HG03378 (cell line): ENCODE measurements around the gene DOCK9.

Source experiments
- ATAC-seq: cut with Tn5 transposase; IDR thresholded peaks from one replicate; pipeline ENCODE4 v1.9.1; 2021; ENCODE audit warnings: mild to moderate bottlenecking, moderate library complexity; ENCODE audit not compliant: unreplicated experiment

The DOCK9 gene

GRCh38 chr13:98804336-98804855 lies 173.5 kb downstream of the DOCK9 start:
- no peak for ATAC-seq

- no peak for ATAC-seq
These were observed 173.9 kb downstream of the DOCK9 start for GRCh38 chr13:98803921-98804320.

- ATAC-seq, result no peak
These were observed 174.7 kb downstream of the DOCK9 start for GRCh38 chr13:98803111-98803561.

- ATAC-seq, result no peak
These were observed 175.3 kb downstream of the DOCK9 start for GRCh38 chr13:98802559-98802958.

DNA sequence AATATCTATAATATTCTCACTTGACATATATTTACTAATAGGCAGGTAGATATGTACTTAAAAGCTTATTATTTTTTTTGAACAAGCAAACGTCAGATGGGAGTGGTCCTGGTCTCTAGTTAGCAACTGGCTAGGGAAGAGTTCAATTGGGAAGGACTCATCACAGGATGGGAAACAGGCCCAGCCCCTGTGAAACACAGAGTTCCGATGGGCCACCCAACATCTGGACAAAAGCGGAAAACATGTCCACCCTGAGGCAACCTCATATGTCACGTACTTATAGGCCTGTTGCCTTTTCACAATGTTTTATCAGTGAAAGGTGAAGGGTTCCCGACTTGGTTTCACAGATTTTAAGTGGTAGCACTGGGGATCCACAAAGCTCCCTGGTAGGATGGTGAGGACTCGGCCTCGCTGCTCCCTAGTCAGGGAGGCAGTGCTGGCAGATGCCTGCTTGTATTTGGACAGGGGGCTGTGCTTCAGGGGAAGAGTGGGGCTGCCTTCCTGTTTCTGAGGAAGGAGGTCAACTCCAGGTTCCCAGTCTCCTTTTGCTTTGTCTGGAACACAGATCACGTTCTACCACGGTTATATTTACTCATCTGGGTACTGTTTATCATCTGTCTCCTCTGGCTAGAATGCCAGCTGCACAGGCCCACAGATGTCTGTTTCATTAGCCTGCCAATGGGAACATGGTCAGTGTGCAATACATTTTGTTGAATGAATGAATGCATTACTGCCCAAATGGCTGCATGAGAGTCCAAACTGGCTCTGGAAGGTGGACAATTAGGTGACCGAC lies 176.0 kb downstream of the DOCK9 start:
- no peak for ATAC-seq

- ATAC-seq, result no peak
These were observed 177.8 kb downstream of the DOCK9 start for GRCh38 chr13:98800078-98800477.

DNA sequence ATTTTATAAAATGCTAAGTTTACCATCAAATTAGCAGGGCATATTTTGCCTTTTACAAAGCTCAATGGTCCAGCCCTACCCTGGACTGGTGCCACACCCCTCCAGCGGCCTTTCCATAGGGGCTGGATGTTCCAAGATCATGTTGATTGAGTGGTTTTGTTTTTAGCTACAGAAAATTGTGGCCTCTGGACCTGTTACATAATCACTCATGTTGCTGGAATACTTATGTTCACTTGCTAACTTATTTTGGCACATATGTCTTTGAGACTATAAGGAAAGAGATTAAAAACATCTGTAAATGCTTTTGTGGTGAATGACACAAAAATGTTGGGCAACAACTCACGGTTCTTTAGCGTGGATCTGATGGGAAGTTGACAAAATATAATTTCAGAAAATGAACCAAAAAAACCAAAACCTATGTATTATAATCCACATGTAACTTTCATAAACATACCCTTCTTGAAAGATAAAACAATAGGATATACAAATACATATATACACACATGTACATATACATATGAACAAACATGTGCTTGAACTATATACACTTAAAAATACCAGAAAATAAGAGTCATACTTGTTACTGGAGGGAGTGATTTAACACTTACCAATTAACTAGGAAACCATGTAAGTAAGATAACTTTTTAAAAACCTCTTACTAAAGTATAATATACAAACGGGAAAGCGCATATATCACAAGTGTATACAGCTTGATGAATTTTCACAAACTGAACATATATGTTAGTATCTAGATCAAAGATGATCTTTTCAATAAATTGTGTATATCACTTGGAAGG lies 178.8 kb downstream of the DOCK9 start:
- ATAC-seq, result no peak

- no peak for ATAC-seq
These were observed 180.4 kb downstream of the DOCK9 start for GRCh38 chr13:98797456-98797855.

DNA sequence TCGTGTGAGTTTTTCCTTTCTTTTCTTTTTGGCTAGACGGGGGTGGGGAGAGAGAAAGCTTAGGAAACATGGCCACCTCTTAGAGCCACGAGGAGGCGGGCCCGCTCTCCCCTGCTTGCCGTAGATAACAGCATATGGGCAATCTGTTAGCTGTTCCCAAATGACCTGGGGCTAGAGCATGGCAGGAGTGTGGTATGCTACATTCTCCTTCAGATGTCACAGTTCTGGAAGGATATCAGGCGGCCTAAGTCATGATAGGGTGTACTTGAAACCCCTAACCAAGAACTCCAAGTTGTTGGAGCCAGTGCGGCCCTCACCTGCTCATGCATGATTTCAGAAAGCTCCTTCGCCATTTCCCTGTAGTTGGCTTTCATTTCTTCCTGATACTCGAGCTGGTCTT lies 181.1 kb downstream of the DOCK9 start:
- ATAC-seq, result no peak

- ATAC-seq, result no peak
These were observed 181.7 kb downstream of the DOCK9 start for GRCh38 chr13:98796191-98796590.

GRCh38 chr13:98795220-98795619 lies 182.6 kb downstream of the DOCK9 start:
- ATAC-seq, result no peak

- ATAC-seq, result no peak
These were observed 183.4 kb downstream of the DOCK9 start for GRCh38 chr13:98794498-98794897.

DNA sequence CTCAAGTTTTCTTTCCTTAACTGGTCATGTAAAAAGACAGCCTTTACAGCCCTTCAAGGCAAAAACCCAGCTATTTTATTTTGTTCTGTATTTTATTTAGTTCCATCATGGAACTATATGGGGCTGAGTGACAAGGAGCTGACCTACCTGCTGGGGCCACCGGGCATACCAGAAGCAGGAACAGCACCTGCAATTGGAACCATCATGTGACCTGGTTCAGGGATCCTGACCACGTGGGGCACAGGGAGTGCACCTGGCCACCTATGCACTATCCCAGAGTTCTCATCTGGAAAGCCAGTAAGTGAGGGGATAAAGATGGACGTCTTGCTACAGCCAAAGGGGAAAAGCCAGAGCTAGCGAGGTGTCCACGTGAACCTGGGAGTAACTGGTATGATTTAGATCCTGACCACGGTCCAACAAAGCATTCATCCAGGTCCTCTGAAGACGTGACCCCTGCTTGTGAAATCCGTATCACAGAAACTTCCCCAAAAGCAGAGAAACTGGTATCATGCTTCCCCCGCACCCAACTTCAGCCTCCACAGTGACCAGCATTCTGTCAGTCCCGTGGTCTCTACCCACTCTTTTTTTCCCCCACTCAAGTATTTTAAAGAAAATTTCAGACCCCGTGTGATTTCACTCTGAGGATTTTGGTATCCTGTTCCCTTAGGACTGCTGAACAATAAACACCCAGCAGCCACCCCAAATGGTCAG lies 184.9 kb downstream of the DOCK9 start:
- no peak for ATAC-seq

- no peak for ATAC-seq
These were observed 185.5 kb downstream of the DOCK9 start for GRCh38 chr13:98792321-98792720.

DNA sequence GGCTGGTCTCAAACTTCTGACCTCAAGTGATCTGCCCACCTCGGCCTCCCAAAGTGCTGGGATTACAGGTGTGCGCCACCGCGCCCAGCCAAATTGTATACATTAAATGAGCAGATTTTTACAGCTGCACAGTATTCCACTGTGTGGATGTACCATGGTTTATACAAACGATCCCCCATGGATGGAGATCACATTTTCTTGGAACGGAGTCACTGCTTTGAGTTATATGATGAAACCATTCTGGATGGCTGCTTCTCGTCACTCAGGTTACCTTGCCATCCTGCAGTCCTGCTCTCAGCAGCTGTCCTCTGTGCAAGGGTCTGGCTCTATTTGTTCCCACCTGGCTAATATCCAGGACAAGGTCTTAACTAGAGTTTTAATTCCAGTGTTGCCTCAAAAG lies 186.3 kb downstream of the DOCK9 start:
- no peak for ATAC-seq

- ATAC-seq, result no peak
These were observed 189.9 kb downstream of the DOCK9 start for GRCh38 chr13:98787996-98788395.

GRCh38 chr13:98787173-98787572 lies 190.7 kb downstream of the DOCK9 start:
- ATAC-seq, result no peak

DNA sequence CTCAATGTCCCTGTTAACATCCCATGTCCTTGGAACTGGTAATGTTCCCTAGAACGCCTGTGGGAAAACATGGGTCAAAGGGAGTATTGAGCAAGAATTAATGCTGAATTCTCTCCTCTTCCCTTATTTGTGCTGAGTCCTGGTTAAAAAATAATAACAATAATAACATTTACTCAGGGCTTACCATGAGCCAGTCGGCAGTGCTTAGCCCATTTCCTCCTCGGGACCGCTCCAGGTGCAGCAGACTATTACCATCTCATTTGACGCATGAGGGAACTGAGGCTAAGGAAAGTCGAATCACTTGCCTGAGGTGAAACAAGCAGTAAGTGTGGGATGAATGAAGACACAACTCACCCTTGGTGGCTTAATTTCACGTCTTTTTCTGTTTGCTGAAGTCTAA lies 191.8 kb downstream of the DOCK9 start:
- no peak for ATAC-seq

- no peak for ATAC-seq
These were observed 192.5 kb downstream of the DOCK9 start for GRCh38 chr13:98785405-98785804.

- no peak for ATAC-seq
These were observed 193.2 kb downstream of the DOCK9 start for GRCh38 chr13:98784666-98785065.

DNA sequence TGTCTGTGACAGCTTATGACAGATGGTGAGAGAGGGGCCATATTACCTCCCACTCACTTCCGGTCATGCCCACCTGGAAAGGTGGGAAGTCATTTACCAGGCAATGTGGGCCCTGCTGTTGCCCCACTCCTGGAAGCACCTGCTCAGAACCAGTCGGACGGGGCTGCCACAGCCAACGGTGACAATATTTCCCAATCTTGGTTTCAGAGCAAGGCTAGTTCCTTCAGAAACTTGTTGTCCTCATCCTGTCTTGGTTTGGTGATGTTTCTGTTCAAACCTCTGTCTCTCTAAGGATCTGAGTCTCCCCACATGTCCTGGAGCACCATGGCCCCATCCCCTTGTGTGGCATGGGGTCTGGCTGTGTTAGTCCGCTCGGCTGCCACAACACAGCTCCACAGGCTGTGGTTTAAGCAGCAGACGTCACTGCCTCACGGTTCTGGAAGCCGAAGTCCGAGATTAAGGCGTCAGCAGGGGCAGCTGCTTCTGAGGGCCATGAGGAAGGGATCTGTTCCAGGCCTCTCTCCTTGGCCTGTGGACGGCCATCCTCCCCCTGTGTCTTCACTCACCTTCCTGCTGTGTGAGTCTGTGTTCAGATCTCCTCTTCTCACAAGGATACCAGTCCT lies 193.9 kb downstream of the DOCK9 start:
- ATAC-seq, result no peak
